PC-9 (cell line): Measurements from ENCODE around the gene SORCS2. TPM values are rescaled to one million over a fixed set of nuclear protein-coding genes. Genes with fewer than 3 reads are reported as not detected.

Experiments
- BruUV-seq: library from RNA; stranded (reverse); fragments of 400-500 nt; replicated peaks from 2 replicates; lab custom pipeline; 2021; lab: Mats Ljungman, UMichigan
- CTCF ChIA-PET: fragments of 300-600 bp; sonication (Branson Sonifier 250); formaldehyde crosslinking; loops from one replicate; lab custom pipeline; 2022; ENCODE audit warnings: antibody characterized with exemption; lab: Charles Lee
- POLR2A ChIA-PET: fragments of 300-600 bp; sonication (Branson Sonifier 250); formaldehyde crosslinking; loops from one replicate; lab custom pipeline; 2022; ENCODE audit warnings: antibody characterized with exemption; ENCODE audit not compliant: unreplicated experiment; lab: Charles Lee
- DNase-seq, 2 experiments: peaks; one replicate each; pipeline versions ENCODE4 v3.0.0 to v3.0.0-alpha.2; 2015 to 2022; ENCODE audit warnings: mixed read lengths in 1 of 2
- H2AFZ ChIP-seq: fragments of 200-600 bp; sonication (generic); 2 replicates; pipeline ENCODE4 v1.8.1; 2017; ENCODE audit warnings: antibody characterized with exemption
- H3F3A ChIP-seq: fragments of 200-600 bp; sonication (generic); 2 replicates; pipeline ENCODE4 v1.8.1; 2017; ENCODE audit warnings: antibody characterized with exemption, mild to moderate bottlenecking, low read depth; ENCODE audit not compliant: insufficient read depth
- H3K27ac ChIP-seq: fragments of 200-600 bp; sonication (generic); 2 replicates; pipeline ENCODE4 v1.6.1; 2016; ENCODE audit warnings: mixed run types
- H3K27me3 ChIP-seq: fragments of 200-600 bp; sonication (generic); 2 replicates; pipeline ENCODE4 v1.6.1; 2016; ENCODE audit warnings: low read depth, mixed run types; ENCODE audit not compliant: insufficient read depth
- H3K36me3 ChIP-seq: fragments of 200-600 bp; sonication (generic); 2 replicates; pipeline ENCODE4 v1.6.1; 2016; ENCODE audit warnings: low read depth, mixed run types
- H3K4me1 ChIP-seq: fragments of 200-600 bp; sonication (generic); replicated peaks from 2 replicates; pipeline ENCODE4 v1.6.1; 2016; ENCODE audit warnings: mixed run types; ENCODE audit not compliant: insufficient read depth
- H3K4me2 ChIP-seq: fragments of 200-600 bp; sonication (generic); 2 replicates; pipeline ENCODE4 v1.6.1; 2017; ENCODE audit warnings: mixed run types
- H3K4me3 ChIP-seq: fragments of 200-600 bp; sonication (generic); 2 replicates; pipeline ENCODE4 v1.6.1; 2016; ENCODE audit warnings: mixed run types
- H3K79me2 ChIP-seq: fragments of 200-600 bp; sonication (generic); 2 replicates; pipeline ENCODE4 v1.6.1; 2017; ENCODE audit warnings: low read depth, mixed run types
- H3K9me2 ChIP-seq: fragments of 200-600 bp; sonication (generic); 2 replicates; pipeline ENCODE4 v1.8.1; 2017; ENCODE audit warnings: mild to moderate bottlenecking; ENCODE audit not compliant: insufficient read depth
- H3K9me3 ChIP-seq: fragments of 200-600 bp; sonication (generic); 2 replicates; pipeline ENCODE4 v1.8.1; 2016; ENCODE audit warnings: low read depth; ENCODE audit not compliant: insufficient read depth
- H4K20me1 ChIP-seq: fragments of 200-600 bp; sonication (generic); 2 replicates; pipeline ENCODE4 v1.8.1; 2017; ENCODE audit not compliant: insufficient read depth
- EZH2 ChIP-seq: fragments of 200-600 bp; sonication (generic); IDR thresholded peaks from 2 replicates; pipeline ENCODE4 v1.8.0; 2017; ENCODE audit warnings: antibody characterized with exemption, low read depth
- intact Hi-C: fragments of 100-400 bp; cut with micrococcal nuclease; formaldehyde crosslinking; loops from one replicate; pipeline ENCODE4 v1.10.0; 2022; ENCODE audit not compliant: unreplicated experiment
- total RNA-seq: library from RNA; stranded (reverse); gene quantifications from 2 replicates; pipeline ENCODE4 v1.2.3, GENCODE V29; 2021
- TF ChIP-seq, protein P1 (sequence below): fragments of 200-600 bp; sonication (generic); conservative IDR thresholded peaks from 2 replicates; pipeline ENCODE4 v1.6.1; 2017; ENCODE audit warnings: mixed run types, antibody characterized with exemption, mild to moderate bottlenecking, moderate library complexity

Gene SORCS2
- total RNA-seq, 1 experiment from 2014 or later, result 25.8 TPM

GRCh38 chr4:7505116-7505900, 313.0 kb downstream of the SORCS2 start:
- CTCF ChIA-PET, result no interaction called here

GRCh38 chr4:7506119-7506518, 313.8 kb downstream of the SORCS2 start:
- no peaks in the 10 kb centered on the region for H3F3A ChIP-seq
- no peak overlapping the region for H2AFZ ChIP-seq
- no peaks in the 10 kb centered on the region for H4K20me1 ChIP-seq
- no peak overlapping the region for H3K4me2 ChIP-seq
- TF ChIP-seq EZH2, result no peak
- TF ChIP-seq, protein P1, sequence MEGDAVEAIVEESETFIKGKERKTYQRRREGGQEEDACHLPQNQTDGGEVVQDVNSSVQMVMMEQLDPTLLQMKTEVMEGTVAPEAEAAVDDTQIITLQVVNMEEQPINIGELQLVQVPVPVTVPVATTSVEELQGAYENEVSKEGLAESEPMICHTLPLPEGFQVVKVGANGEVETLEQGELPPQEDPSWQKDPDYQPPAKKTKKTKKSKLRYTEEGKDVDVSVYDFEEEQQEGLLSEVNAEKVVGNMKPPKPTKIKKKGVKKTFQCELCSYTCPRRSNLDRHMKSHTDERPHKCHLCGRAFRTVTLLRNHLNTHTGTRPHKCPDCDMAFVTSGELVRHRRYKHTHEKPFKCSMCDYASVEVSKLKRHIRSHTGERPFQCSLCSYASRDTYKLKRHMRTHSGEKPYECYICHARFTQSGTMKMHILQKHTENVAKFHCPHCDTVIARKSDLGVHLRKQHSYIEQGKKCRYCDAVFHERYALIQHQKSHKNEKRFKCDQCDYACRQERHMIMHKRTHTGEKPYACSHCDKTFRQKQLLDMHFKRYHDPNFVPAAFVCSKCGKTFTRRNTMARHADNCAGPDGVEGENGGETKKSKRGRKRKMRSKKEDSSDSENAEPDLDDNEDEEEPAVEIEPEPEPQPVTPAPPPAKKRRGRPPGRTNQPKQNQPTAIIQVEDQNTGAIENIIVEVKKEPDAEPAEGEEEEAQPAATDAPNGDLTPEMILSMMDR, result no peak
- intact Hi-C loops, result no loop called here
- no peaks in the 10 kb centered on the region for H3K4me1 ChIP-seq
- H3K27me3 ChIP-seq, result no peaks in the 10 kb centered on the region
- H3K79me2 ChIP-seq, result no peaks in the 10 kb centered on the region
- no peak overlapping the region for H3K27ac ChIP-seq
- no peak overlapping the region for H3K4me3 ChIP-seq
- no peaks in the 10 kb centered on the region for H3K9me2 ChIP-seq
- H3K36me3 ChIP-seq, result no peaks in the 10 kb centered on the region
- ChIA-PET POLR2A (no interaction called here), CTCF (no interaction called here)
- no peaks in the 10 kb centered on the region for H3K9me3 ChIP-seq
- no TSS peak for BruUV-seq
- DNase-seq, result no peak

More at GRCh38 chr4:7505116-7505900, 313.0 kb downstream of the SORCS2 start:
- intact Hi-C loops, result no loop called here
- no peaks in the 10 kb centered on the region for H3K9me3 ChIP-seq
- BruUV-seq, result no TSS peak
- no peak overlapping the region for H2AFZ ChIP-seq
- no peak overlapping the region for H3K27ac ChIP-seq
- no peak for TF ChIP-seq EZH2
- no peak for DNase-seq
- H3F3A ChIP-seq, result no peaks in the 10 kb centered on the region
- no peaks in the 10 kb centered on the region for H3K36me3 ChIP-seq
- no peaks in the 10 kb centered on the region for H4K20me1 ChIP-seq
- no peaks in the 10 kb centered on the region for H3K9me2 ChIP-seq
- H3K27me3 ChIP-seq, result no peaks in the 10 kb centered on the region
- H3K4me1 ChIP-seq, result no peaks in the 10 kb centered on the region
- POLR2A ChIA-PET, result no interaction called here
- H3K4me2 ChIP-seq, result no peak overlapping the region
- no peaks in the 10 kb centered on the region for H3K79me2 ChIP-seq
- H3K4me3 ChIP-seq, result no peak overlapping the region

- POLR2A ChIA-PET, result no interaction called here
- Histone ChIP-seq H3K9me3 (no peaks in the 10 kb centered on the region), H3K27me3 (no peaks in the 10 kb centered on the region), H4K20me1 (no peaks in the 10 kb centered on the region), H3F3A (no peaks in the 10 kb centered on the region), H3K9me2 (no peaks in the 10 kb centered on the region), H2AFZ (no peak overlapping the region), H3K4me2 (no peak overlapping the region), H3K4me1 (no peaks in the 10 kb centered on the region), H3K36me3 (no peaks in the 10 kb centered on the region), H3K79me2 (no peaks in the 10 kb centered on the region), H3K4me3 (no peak overlapping the region), H3K27ac (no peak overlapping the region)
- BruUV-seq, result no TSS peak
- CTCF ChIA-PET, result no interaction called here
- no peak for DNase-seq
- intact Hi-C loops, result no loop called here
- TF ChIP-seq, protein P1, result no peak
- TF ChIP-seq EZH2, result no peak
Observed at GRCh38 chr4:7506572-7506971, 314.2 kb downstream of the SORCS2 start.
